ENCODE results near the gene EIPR1.

DNA sequence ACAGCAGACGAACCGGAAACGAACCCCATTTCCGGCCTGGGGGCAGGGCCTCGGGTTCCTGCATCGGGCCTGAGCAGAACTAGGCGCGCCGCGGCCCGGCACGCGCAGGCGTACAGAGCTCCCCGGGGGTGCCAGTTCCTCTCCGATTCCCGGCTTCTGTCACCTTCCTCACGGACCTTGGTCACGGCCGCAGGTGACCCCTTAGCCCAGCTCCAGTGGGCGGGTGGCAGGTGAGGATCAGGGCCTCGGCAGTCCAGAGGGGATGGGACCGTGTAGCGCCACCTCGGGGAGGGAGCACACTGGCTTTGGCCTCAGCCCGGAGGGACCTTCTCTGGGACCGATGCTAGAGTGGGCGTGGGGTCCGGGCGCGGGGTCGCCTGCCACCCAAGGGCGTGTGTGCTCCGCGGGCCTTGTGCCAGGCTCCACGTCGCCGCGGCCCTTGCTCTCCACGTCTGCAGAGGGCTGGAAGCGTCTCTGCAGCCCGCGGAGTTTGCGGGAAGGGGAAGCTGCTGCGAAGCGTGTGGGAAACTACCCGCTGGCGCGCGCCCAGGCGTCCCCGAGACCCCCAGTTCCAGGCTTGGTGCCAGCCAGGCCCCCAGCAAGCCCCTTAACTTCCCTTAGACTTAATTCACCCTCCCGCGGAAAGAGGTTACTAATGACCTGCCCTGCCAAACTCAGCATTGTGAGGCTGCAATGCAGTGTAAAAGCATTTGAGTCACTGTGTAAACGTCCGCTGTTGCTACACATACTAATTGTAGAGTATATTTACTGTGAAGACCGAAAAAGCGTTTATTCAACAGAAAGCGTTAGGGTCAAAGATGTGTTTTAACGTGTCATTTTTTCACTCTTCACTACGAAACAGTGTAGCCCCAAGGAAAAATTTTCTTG, 2.3 kb upstream of the EIPR1 start, which contains the start of gene TRAPPC12:
- TF ChIP-seq, protein P1, sequence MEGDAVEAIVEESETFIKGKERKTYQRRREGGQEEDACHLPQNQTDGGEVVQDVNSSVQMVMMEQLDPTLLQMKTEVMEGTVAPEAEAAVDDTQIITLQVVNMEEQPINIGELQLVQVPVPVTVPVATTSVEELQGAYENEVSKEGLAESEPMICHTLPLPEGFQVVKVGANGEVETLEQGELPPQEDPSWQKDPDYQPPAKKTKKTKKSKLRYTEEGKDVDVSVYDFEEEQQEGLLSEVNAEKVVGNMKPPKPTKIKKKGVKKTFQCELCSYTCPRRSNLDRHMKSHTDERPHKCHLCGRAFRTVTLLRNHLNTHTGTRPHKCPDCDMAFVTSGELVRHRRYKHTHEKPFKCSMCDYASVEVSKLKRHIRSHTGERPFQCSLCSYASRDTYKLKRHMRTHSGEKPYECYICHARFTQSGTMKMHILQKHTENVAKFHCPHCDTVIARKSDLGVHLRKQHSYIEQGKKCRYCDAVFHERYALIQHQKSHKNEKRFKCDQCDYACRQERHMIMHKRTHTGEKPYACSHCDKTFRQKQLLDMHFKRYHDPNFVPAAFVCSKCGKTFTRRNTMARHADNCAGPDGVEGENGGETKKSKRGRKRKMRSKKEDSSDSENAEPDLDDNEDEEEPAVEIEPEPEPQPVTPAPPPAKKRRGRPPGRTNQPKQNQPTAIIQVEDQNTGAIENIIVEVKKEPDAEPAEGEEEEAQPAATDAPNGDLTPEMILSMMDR (IDR thresholded peaks at IDR 0.05), result peak; percentile 14 to 60 (median 35)
- TF ChIP-seq POLR2A (IDR thresholded peaks at IDR 0.05), result peak; percentile 18 to 69
